HepG2 (cell line): ENCODE data around the gene GPS2. TPM values are rescaled to one million over a fixed set of nuclear protein-coding genes. Genes with fewer than 3 reads are reported as not detected.

ENCODE experiments used
- HDAC2 ChIP-seq: sonication (generic); formaldehyde crosslinking; IDR thresholded peaks from 2 replicates; pipeline ENCODE4 v1.4.0; 2020; ENCODE audit warnings: missing genetic modification reagents
- HIVEP1 ChIP-seq: sonication (generic); formaldehyde crosslinking; IDR thresholded peaks from 2 replicates; pipeline ENCODE4 v1.4.0; 2020; ENCODE audit warnings: mild to moderate bottlenecking, missing genetic modification reagents
- HNF4G ChIP-seq, 2 experiments: sonication (generic) in 1 of 2; formaldehyde crosslinking in 1 of 2; IDR thresholded peaks; 2 replicates each; pipeline versions ENCODE4 v1.4.0 to v1.6.1; 2011 to 2020; ENCODE audit warnings: borderline replicate concordance in 2 of 2, low read depth in 2 of 2, mild to moderate bottlenecking in 2 of 2, low read length in 1 of 2, missing genetic modification reagents in 1 of 2, moderate library complexity in 1 of 2
- ISX ChIP-seq: sonication (generic); formaldehyde crosslinking; conservative IDR thresholded peaks from 2 replicates; pipeline ENCODE4 v1.5.0; 2020; ENCODE audit warnings: missing genetic modification reagents
- KDM2A ChIP-seq: sonication (generic); formaldehyde crosslinking; IDR thresholded peaks from 2 replicates; pipeline ENCODE4 v1.4.0; 2020; ENCODE audit warnings: low read depth, missing genetic modification reagents, borderline replicate concordance
- KMT2A ChIP-seq: sonication (generic); formaldehyde crosslinking; IDR thresholded peaks from 2 replicates; pipeline ENCODE4 v1.4.0; 2020; ENCODE audit warnings: missing genetic modification reagents
- MAFF ChIP-seq: IDR thresholded peaks from 2 replicates; pipeline ENCODE4 v1.6.1; 2011; ENCODE audit warnings: low read depth, low read length, improper control_type of control experiment
- MED8 ChIP-seq: sonication (generic); formaldehyde crosslinking; IDR thresholded peaks from 2 replicates; pipeline ENCODE4 v1.8.1; 2023; ENCODE audit warnings: mild to moderate bottlenecking, missing genetic modification reagents; ENCODE audit not compliant: insufficient replicate concordance
- NONO ChIP-seq, 2 experiments: fragments of 450-650 bp in 1 of 2; sonication (generic) in 1 of 2; formaldehyde crosslinking in 1 of 2; IDR thresholded peaks in 1 of 2; conservative IDR thresholded peaks in 1 of 2; 2 replicates each; pipeline versions ENCODE4 v1.6.1 to v1.8.0; 2017 to 2022; ENCODE audit warnings: mild to moderate bottlenecking in 1 of 2, missing genetic modification reagents in 1 of 2, moderate library complexity in 1 of 2
- TBP ChIP-seq: sonication (generic); formaldehyde crosslinking; IDR thresholded peaks from 2 replicates; pipeline ENCODE4 v1.5.0; 2020; ENCODE audit warnings: missing genetic modification reagents
- ZBTB1 ChIP-seq: sonication (generic); formaldehyde crosslinking; IDR thresholded peaks from 2 replicates; pipeline ENCODE4 v1.4.0; 2020; ENCODE audit warnings: missing genetic modification reagents, borderline replicate concordance
- ZBTB25 ChIP-seq: IDR thresholded peaks from 2 replicates; pipeline ENCODE4 v1.6.1; 2018; ENCODE audit warnings: missing genetic modification reagents
- ZBTB46 ChIP-seq: sonication (generic); formaldehyde crosslinking; IDR thresholded peaks from 2 replicates; pipeline ENCODE4 v1.4.0; 2020; ENCODE audit warnings: mild to moderate bottlenecking, missing genetic modification reagents, borderline replicate concordance
- ZFP90 ChIP-seq: sonication (generic); formaldehyde crosslinking; IDR thresholded peaks from 2 replicates; pipeline ENCODE4 v1.8.0; 2022; ENCODE audit warnings: missing genetic modification reagents, mild to moderate bottlenecking, inconsistent platforms, borderline replicate concordance
- ZGPAT ChIP-seq: IDR thresholded peaks from 2 replicates; pipeline ENCODE4 v1.6.1; 2016; ENCODE audit warnings: mild to moderate bottlenecking
- ZNF230 ChIP-seq: sonication (generic); formaldehyde crosslinking; IDR thresholded peaks from 2 replicates; pipeline ENCODE4 v1.4.0; 2020; ENCODE audit warnings: mild to moderate bottlenecking, missing genetic modification reagents
- ZNF468 ChIP-seq: sonication (generic); formaldehyde crosslinking; IDR thresholded peaks from 2 replicates; pipeline ENCODE4 v1.8.0; 2022; ENCODE audit warnings: mild to moderate bottlenecking, moderate library complexity, missing genetic modification reagents
- ZNF543 ChIP-seq: sonication (generic); formaldehyde crosslinking; IDR thresholded peaks from 2 replicates; pipeline ENCODE4 v1.4.0; 2020; ENCODE audit warnings: mild to moderate bottlenecking, missing genetic modification reagents
- ZNF629 ChIP-seq: sonication (generic); formaldehyde crosslinking; conservative IDR thresholded peaks from 2 replicates; pipeline ENCODE4 v1.5.0; 2020; ENCODE audit warnings: missing genetic modification reagents
- ZSCAN30 ChIP-seq: sonication (generic); formaldehyde crosslinking; IDR thresholded peaks from 2 replicates; pipeline ENCODE4 v1.5.0; 2020; ENCODE audit warnings: mild to moderate bottlenecking, missing genetic modification reagents
- polyA plus RNA-seq, 8 experiments: library from polyadenylated mRNA; depleted of rRNA in 3 of 8; stranded (reverse) in 7 of 8; unstranded in 1 of 8; fragments of >200 nt; fragmentation: Illumina TruSeq in 4 of 8; extraction: Trizol in 4 of 8; gene quantifications; 2 replicates each; pipeline versions ENCODE4 v1.2.1 to v1.2.3, GENCODE V29; 2011 to 2016; ENCODE audit warnings: low read depth in 4 of 8, missing spikeins in 1 of 8, mixed read lengths in 1 of 8; ENCODE audit not compliant: insufficient read depth in 1 of 8
- total RNA-seq, 5 experiments: library from RNA; depleted of rRNA; stranded (reverse); fragments of >200 nt; fragmentation: Illumina TruSeq; extraction: Trizol; gene quantifications; 2 replicates each; pipeline ENCODE4 v1.2.3, GENCODE V29; 2016; ENCODE audit warnings: low read depth in 1 of 5

The GPS2 gene
- total and polyA plus RNA-seq, 2 of the 13 experiments (the other 11 are each of a cell fraction or from before 2014, with no cell fraction given) = 58.0 to 59.4 TPM

DNA sequence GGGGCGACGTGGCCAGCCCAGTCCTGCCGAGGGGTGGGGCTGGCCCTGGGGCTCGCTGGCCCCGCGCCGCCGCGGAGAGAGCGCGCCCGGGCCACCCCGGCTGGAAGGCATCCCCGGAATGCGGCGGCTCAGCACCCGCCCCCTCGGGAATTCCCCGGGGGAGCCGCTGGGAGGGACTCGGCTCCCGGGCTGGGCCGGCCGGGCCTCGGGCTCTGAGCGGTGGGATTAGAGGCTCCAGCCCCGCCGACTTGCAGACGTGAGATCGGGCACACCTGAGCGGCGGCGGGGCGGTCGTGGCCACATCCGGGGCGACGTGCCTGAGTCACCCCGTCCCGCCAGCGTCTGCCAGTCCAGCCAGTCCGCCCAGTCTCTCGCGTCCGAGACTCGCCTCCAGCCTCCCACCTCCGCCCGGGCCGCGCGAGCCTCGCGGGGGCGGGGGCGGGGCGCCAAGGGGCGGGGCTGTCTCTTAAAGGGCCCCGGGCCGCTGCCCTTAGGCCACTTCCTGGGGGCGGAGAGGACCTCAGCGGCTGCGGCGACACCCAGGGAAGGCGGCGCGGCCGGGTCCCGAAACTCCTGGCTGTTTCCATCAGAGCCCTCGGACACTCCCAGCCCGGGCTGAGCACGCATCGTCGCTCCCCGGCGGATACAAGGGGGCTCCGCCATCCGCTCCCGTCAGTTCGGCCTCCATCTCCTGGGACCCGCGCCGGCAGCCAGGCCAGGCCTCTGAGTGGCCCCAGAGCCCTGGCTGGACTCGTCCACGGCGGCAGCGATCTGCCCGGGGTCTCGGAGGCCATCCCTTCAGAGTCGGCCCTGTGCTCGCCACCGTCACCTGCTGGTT, 36.7 kb upstream of the GPS2 start, which contains the start of gene KCTD11 (continued):
- TF ChIP-seq HDAC2 (CRISPR knock-in tag) (no peak), ZFP90 (peak; percentile 79; the same call in 1 of the 2 replicates), NONO (IDR thresholded peaks at IDR 0.05) (no peak), NONO (CRISPR knock-in tag; conservative IDR thresholded peaks at IDR 0.05) (peak; percentile 73; the same call in 1 of the 2 replicates), HNF4G (IDR thresholded peaks at IDR 0.05; ENCODE audit: borderline replicate concordance, low read depth, low read length) (peak; percentile 39; the same call in 1 of the 2 replicates), HNF4G (CRISPR knock-in tag; IDR thresholded peaks at IDR 0.05; ENCODE audit: borderline replicate concordance, low read depth) (no peak; the same call in 1 of the 2 replicates), ZGPAT (CRISPR knock-in tag) (peak; percentile 82), MED8 (CRISPR knock-in tag) (peak; percentile 76), ZNF468 (CRISPR knock-in tag) (no peak), MAFF (no peak), KDM2A (CRISPR knock-in tag) (0 out of 2 replicates have a peak, but pooled peaks have one; percentile 38), ZNF629 (no peak), KMT2A (CRISPR knock-in tag) (no peak; the same call in 1 of the 2 replicates), ZSCAN30 (no peak), TBP (CRISPR knock-in tag) (0 out of 2 replicates have a peak, but pooled peaks have one; percentile 26), ZNF230 (CRISPR knock-in tag) (no peak), ISX (CRISPR knock-in tag) (no peak; the same call in 1 of the 2 replicates), ZBTB25 (CRISPR knock-in tag) (no peak), ZNF543 (no peak), HIVEP1 (CRISPR knock-in tag) (peak; percentile 99), ZBTB1 (CRISPR knock-in tag) (no peak), ZBTB46 (CRISPR knock-in tag) (no peak)
